ENCODE results near the gene FAM50B. TPM values are rescaled to one million over a fixed set of nuclear protein-coding genes. Genes with fewer than 3 reads are reported as not detected.

FAM50B gene
- total and polyA plus RNA-seq, 2 of the 13 experiments (the other 11 are each of a cell fraction or from before 2014, with no cell fraction given): 0.05 TPM; not detected in 1

DNA sequence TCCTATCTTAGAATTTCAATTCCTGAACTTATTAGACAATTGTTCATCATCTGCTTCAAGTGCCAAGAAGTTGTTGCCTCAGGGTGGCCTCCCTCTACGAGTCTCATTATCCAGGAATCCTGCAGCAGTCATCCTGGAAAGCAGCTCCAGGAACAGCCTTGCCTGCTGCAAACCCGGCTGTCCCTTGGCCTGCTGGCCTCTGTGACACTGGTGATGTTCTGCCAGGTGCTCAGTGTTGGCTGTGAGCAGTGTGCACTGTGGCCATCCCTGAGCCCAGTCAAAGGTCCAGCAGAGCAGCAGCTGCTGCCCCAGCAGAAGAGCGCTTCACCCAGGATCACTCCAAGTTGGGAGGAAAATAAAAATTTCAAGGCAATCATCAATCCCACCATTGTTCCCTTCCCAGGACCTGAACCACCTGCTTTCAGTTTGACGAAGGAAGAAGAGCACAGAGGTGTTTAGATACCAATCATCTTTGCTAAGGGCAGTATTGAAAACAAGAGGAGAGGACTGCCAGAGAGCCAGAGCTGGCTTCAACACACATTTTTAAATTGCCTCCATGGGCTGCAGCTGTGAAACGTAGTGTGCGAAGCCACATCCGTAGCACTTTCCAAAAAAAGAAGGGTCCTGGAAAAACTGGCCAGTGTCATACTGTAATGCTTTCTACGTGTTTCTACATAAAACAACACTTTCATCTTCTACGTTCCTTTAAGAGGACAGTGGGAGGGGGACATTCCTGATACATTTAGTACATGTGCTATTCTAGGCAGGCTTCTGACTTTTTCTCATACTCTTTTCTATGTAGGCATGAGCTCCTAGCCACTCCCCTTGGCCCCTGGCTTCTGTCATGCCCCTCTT lies 7.2 kb upstream of the FAM50B start (continued):
- TF ChIP-seq ZNF703 (CRISPR knock-in tag; IDR thresholded peaks at IDR 0.05; ENCODE audit: borderline replicate concordance): no peak
- no peak for TF ChIP-seq YEATS2 (CRISPR knock-in tag; IDR thresholded peaks at IDR 0.05; ENCODE audit: borderline replicate concordance)
- TF ChIP-seq ZNF678 (CRISPR knock-in tag; IDR thresholded peaks at IDR 0.05): no peak
- TF ChIP-seq TMF1 (CRISPR knock-in tag; IDR thresholded peaks at IDR 0.05; ENCODE audit: low read depth): no peak
- TF ChIP-seq, protein P1, sequence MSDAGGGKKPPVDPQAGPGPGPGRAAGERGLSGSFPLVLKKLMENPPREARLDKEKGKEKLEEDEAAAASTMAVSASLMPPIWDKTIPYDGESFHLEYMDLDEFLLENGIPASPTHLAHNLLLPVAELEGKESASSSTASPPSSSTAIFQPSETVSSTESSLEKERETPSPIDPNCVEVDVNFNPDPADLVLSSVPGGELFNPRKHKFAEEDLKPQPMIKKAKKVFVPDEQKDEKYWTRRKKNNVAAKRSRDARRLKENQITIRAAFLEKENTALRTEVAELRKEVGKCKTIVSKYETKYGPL (CRISPR knock-in tag; IDR thresholded peaks at IDR 0.05): no peak
- no peak for TF ChIP-seq ZFP36L2 (CRISPR knock-in tag; IDR thresholded peaks at IDR 0.05)
- TF ChIP-seq ZNF142 (CRISPR knock-in tag; IDR thresholded peaks at IDR 0.05): no peak
- no peak for TF ChIP-seq ZNF672 (CRISPR knock-in tag; IDR thresholded peaks at IDR 0.05)
- TF ChIP-seq AFF4 (CRISPR knock-in tag; IDR thresholded peaks at IDR 0.05): no peak
- TF ChIP-seq ATF3 (CRISPR knock-in tag; IDR thresholded peaks at IDR 0.05): no peak
- no peak for TF ChIP-seq SIN3A (IDR thresholded peaks at IDR 0.05; ENCODE audit: borderline replicate concordance, low read depth, low read length)
- TF ChIP-seq ELF1 (CRISPR knock-in tag; IDR thresholded peaks at IDR 0.05): no peak
- TF ChIP-seq ZBTB10 (CRISPR knock-in tag; IDR thresholded peaks at IDR 0.05; ENCODE audit: borderline replicate concordance): no peak
- no peak for TF ChIP-seq ZNF777 (CRISPR knock-in tag; IDR thresholded peaks at IDR 0.05)
- TF ChIP-seq ZNF782 (CRISPR knock-in tag; IDR thresholded peaks at IDR 0.05; ENCODE audit: borderline replicate concordance): 0 out of 2 replicates have a peak, but pooled peaks have one; percentile 75

Measured in HepG2 (cell line).